Skin of body (tissue), 2 donors: ENCODE results near the gene CCR5. TPM values are rescaled to one million over a fixed set of nuclear protein-coding genes. Genes with fewer than 3 reads are reported as not detected.
"Not testable (repeated sequence)": the region's sequence is repeated elsewhere in the genome, so short reads cannot be mapped to it uniquely, and the experiment has no call there.

Experiments used
- DNase-seq: peaks from one replicate; lab custom pipeline; 2025; lab: John Stamatoyannopoulos, UW
- total RNA-seq: library from RNA; depleted of rRNA; stranded (reverse); fragments of >200 nt; gene quantifications from one replicate; pipeline ENCODE4 v1.2.3, GENCODE V29; 2014

Gene CCR5
- total RNA-seq, 1 donor from 2014 or later = 0.10 TPM

DNA sequence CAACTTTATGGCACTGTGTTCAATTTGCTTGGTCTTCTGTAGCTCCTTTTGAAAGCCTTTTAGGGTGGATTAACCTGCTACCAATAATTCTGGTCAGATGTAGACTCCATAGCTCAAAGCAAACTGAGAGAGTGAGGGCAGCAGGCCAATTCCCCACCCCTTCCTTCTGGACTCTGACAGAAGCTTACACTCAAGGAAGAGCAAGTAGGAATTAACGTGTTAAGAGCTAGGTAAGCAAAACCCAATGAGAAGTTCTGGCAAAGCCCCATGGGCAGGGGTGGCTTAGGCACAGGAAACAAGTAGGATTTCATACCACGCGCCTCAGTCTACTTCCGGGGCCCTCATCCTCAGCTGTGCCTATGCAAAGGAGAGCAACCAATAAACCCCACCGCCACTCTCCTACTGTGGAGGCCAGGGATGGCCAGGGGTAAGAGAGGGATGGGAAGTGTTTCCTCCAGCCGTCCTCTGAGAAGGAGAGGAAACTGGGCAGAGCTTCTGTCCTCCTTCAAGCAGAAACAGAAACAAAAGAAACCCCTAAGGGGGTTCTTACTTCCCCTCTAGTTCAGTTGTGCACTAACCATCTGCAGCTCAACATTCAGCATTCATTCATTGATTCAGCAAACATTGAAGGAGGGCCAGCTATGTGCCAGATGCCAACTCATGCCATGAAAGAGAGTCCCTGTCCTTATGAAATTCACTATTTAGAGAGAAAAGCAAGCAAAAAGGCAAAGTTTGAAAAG, 12.6 kb downstream of the CCR5 start:
- no peak for DNase-seq

DNA sequence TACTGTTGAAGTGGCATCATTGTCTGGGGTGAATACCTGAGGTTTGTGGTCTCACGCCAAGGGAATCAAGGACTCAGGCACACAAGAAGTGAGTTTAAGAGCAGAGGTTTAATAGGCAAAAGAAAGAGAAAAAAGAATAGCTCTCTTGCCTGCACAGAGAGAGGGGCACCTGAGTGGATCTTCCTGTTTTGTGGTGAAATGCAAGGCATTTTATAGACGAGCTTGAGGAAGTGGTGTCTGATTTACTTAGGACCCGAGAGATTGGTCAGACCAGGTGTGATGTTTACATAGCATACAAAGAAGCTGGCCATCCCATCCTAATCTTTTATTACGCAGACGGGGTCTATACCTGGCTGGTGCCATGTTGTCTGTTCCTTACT, 13.2 kb downstream of the CCR5 start:
- no peak for DNase-seq

DNA sequence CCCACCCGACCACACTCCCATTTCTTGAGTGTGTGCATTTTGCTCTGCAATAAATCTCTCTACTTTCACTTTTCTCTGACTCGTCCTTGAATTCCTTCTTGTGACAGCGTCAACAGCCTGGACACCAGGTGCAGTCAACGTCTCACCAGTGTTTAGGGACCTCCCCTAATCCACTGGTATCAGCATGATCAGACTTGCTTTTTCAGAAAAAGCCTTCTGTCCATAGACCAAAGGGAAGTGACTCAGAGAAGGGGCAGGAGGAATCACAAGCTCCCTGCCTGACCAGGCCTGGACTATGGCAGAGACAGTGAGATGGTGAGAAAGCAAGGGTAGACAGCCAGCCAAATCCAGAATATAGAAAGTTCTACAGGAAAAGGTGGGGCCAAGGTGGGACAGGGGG, 15.5 kb downstream of the CCR5 start:
- DNase-seq = no peak

DNA sequence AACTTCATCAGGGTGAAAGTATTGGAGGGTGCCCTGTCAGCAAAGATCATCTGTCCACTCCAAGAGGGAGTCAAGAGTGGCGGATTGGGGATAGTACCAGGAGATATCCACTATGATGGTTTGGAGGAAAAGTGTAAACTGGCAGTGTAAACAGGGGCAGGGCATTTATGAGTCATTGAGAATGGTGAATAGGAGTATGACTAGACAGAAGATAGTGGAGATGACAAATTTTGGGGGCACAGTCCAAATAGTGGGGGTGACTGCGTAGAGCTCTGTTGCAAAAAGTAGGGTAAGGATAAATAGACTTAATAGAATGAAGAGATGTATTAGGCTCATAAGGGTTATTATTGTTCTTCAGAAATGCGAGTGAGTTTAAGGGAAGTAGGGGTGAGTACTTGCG, 18.1 kb downstream of the CCR5 start:
- not testable (repeated sequence) for DNase-seq

DNA sequence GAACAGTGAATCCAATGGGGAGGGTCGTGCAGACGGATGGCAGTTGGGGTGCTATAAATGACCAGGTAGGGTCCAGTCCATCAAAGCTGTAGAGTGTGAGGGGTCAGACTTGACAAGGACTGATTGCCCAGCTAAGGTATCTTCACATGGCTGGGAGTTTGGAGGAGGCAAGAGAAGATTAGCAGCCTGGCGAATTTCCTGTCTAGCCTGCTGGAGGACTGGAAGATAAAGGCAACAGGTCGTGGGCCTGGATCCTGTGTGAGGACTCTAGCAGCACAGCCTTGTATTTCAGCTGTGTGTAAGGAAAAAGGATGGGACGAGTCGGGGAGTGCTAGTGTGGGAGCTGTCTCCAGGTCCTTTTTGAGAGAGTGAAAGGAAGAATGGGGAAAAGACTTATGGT, 18.6 kb downstream of the CCR5 start:
- no peak for DNase-seq

DNA sequence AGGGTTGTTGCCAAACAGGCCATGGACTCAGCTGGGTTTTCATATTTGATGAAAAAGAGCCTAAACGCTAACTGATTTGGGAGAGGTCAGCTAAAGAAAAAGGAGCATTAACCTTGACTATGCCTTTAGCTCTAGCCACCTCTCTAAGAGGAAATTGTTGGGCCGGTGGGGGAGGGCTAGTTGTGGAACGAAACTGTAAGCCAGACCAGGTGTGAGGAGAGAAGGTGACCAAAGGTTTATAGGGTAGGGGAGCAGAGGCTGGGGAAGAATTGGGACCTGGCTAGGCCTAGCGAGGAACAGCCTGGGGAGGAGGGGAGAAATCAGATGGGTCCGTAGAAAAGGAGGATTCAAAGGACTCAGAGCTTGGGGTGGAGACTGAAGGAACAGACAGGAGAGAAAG, 20.8 kb downstream of the CCR5 start:
- not testable (repeated sequence) for DNase-seq

DNA sequence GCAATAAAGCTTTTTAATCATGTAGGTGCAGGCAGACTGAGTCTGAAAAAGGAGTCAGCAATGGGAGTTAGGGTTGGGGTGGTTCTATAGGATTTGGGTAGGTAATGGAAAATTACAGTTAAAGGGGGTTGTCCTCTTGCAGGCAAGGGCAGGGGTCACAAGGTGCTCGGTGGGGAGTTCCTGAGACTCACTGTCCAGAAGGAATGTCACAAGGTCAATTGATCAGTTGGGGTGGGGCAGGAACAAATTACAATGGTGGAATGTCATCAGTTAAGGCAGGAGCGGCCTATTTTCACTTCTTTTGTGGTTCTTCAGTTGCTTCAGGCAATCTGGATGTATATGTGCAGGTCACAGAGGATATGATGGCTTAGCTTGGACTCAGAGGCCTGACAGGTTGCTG, 22.3 kb downstream of the CCR5 start:
- no peak for DNase-seq

DNA sequence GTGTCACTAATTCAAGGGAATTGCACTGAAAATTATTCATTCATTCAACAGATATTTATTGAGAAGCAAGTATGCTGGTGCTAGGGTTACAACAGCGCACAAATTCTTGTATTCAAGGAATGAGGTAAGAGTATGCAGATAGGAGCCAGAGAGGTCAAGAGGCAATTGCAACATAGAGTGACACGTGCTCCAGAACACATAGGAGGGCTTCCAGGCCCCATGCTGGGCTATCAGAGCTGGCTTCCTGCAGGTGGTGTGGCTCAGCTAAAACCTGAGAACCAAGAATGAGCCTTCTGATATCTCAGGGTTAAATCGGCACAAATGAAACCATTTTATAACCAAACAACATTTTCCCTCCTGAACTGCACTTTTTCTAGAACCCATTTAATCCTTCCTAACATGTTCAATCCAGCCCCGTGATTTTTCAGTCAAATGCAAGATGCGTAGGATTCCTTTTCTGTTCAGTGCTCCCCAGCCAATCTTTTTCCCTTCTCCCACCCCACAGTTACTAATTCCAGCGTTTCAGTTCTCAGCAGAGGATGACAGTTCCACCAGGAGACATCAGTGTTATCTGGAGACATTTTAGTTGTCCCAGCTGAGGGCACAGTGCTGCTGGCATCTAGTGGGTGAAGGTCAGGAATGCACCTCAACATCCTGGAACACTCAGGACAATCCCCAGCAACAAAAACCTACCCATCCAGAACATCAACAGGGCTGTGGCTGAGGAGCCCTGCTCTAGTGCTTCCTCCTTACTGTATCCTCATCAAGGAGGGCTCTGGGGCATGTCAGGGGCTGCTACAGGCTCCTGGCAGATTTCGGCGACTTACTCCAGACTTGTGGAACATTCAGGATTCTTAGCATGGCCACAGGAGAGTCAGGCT, 23.0 kb downstream of the CCR5 start:
- DNase-seq = no peak

DNA sequence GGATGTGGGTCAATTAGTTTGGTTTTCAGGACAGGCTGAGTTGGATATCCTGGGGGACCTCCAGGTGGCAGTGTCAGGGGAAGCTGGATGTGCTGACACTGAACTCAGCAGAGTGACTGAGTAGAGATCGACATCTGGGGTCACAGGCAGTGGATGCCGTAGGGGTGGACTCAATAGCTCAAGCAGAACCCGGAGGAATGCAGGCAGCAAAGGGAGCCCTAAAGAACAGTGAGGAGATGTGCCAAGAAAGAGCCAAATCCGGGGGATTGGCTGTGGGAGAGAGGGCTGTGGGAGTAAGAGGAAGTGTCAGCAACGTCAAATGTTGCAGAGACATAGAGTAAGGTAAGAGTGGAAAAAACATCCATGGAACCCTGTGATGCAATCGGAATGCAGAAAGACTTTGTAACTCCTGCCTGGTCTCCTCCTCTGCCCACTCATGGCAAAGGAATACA, 24.5 kb downstream of the CCR5 start:
- DNase-seq = no peak

DNA sequence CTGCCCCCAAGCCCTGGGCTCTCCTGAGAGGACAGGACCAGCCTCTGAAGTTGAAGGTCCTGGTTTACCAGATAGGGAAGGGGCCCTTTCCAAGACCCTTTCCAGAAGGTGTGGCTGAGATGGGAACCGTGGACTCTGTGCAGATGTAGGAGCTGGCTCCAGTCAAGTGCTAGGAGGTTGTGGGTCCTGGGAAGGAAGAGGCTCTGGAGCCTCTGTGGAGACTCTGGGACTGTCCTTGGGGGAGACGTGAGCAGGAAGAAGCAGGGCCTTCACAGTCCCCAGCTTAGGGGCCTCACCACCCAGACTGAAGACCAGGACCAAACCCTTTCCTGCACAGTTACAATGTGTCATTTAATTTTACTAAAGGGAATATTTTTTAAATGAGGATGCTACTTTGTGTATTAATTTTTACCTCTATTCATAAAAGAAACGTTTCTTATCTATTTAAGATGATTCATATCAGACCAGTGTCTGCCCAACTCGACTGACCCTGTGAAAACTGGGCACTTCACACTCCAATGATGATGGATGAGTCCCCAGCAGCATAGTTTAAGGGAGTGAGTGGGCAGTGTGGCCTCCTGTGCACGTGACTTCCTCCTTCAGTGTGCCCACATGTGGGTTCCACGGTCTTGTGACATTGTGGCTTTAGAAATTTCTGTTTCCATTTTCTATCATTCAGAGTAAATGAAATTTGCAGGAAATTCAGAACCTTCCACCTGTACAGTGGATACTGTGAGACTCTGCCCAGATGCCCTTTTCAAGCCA, 25.2 kb downstream of the CCR5 start:
- DNase-seq = no peak

DNA sequence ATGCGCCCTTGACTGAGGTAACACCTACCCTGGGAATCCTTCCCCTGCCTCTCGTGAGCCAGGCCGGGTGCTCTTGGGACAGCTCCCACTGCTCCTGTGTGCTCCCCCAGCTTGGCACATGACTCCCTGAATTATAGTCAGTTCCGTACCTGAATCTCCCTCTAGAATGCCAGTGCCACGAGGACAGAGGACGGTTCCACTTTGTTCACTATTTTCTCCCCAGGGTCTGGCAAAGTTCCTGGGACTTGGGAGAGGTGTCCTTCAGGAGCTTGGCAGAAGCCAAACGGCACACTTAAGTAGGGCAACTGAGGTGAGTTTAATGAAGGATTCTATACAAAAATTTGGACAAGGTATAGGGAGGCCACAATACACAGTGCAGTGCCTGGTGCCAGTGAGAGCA, 26.4 kb downstream of the CCR5 start:
- DNase-seq = no peak

DNA sequence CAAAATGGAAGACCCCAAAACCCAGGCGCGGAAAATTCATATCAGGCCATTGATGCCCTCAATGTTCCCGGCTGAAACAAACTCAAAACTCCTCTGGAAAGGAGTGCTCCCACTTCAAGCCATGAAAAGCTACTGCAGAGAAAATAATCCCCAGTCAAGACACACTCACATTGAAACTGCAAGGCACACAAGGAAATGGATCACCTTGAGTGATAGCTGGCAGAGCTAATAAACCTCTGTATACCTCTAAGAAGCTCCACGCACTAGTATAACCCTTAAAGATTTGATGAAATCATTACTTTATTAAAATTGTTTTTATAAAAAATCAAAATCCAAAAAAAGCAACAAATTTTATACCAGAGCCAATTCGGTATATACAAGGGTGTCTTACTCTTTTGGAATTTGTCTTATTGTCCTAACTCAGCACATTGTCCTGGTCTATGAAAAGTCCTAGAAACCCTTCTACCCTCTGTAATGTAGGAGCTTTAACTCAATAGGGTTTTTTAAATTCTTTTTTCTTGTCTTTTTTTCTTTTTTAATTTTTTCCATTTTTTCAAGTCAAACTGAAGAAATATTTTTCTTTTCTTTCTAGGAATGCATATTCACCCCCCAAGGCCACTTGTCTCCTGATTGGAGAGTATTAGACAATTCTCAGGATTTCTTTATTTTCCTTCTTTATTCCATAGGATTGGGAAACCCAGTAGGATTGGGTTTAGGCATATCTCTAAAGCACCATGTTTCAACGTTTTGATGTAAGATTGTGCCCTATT, 27.6 kb downstream of the CCR5 start:
- DNase-seq = no peak

DNA sequence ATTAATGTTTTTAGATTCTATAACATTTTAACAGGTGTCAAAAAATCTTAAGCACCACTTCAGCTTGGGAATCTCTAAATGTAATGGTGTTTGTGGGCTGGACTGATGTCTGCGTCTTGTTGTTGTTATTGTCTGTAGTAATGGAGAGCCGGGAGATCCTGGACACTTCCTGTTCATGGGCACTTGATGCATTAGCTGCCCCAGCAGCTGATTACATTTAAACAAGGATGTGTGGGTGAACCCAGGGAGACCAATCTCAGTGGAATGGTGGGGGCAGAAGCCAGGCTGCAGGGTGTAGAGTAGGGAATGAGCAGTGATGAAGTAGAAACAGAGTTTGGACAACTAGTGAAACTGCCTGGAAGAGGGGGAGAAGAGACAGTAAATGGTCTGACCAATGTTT, 28.4 kb downstream of the CCR5 start:
- no peak for DNase-seq

DNA sequence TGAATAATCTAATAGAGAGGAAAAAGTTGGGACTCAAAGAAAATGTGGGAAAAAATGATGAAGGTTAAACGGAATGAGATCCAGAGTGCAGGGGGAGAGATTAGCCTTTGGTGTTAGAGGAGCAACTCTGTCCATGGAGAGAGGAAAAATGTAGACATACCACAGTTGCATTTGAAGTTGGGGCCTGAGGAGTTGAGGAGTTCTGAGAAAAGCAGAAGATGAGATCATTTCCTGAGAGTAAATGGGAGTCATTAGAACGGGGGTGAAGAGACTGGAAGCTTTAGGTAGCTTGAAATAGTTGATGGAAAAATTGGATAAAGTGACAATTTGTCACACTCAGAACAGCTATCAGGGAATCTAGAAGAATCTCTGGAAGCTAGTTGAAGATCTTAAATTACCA, 28.8 kb downstream of the CCR5 start:
- DNase-seq = no peak

DNA sequence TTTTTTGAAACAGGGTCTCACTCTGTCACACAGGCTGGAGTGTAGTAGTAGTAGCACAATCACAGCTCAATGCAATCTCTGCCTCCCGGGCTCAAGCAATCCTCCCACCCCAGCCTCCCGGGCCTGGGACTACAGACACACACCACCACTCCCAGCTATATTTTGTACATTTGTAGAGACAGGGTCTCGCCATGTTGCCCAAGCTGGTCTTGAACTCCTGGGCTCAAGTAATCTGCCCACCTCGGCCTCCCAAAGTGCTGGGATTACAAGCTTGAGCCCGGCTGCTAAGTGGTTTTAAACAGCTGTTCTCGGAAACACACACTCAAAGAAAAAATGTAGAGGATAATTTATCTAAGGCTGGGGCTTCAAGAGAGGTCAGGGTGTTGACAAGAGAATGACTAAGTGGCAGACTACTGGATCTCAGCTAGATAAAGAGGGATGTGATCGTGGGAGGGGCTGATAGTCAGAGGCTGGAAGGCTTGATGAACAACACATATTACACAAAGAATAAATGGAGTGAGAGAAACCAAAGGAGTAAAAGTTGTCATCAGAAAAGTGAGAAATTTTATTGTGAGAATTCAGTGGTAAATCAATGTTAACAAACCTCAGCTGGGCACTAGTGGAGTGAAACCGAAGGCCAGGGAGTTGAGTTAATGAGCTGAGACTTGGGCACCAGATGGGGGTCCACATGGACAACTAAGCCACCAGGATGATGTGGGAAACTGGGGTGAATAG, 29.4 kb downstream of the CCR5 start:
- no peak for DNase-seq

DNA sequence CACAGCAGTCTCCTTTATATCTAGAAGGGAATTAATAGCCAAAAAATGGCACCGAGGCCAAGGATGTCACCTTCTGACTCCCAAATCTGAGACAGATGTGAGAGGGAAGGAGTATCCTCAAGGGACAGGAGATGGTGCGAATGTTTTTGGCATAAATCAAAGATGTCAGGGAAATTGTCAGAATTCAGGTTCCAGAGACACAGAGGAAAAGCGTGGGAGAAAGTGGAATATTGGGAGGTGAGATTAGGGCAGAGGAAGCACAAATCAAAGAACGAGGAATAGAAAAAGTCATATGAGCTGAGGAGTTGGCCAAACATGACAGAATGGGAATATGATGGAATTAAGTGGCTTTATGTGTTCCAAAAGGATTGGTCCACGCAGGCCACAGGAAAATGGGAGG, 30.1 kb downstream of the CCR5 start:
- DNase-seq = no peak

DNA sequence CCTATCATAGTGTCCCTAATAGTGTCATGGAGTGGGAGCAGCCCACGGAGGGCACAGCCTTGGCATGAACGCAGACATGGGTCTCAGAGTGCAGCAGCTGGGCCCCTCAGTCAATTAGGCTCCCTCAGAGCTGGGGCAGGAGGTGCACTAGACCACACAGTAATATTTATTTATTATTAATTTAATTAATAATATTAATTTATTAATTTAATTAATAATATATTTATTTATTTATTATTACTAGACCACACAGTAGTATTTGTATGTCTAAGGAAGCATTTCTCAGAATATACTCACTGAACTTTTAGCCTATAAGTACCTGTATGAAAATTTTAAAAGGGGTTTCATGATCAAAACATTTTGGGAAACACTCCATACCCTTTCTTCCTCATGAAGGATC, 30.8 kb downstream of the CCR5 start:
- no peak for DNase-seq

DNA sequence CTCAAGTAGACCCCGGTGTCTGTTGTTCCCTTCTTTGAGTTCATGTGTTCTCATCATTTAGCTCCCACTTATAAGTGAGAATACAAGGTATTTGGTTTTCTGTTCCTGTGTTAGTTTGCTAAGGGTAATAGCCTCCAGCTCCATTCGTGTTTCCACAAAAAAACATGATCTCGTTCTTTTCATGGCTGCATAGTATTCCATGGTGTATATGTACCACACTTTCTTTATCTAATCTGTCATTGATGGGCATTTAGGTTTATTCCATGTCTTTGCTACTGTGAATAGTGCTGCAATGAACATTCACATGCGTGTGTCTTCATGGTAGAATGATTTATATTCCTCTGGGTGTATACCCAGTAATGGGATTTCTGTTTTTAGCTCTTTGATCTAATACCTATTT, 32.2 kb downstream of the CCR5 start:
- DNase-seq = not testable (repeated sequence)

DNA sequence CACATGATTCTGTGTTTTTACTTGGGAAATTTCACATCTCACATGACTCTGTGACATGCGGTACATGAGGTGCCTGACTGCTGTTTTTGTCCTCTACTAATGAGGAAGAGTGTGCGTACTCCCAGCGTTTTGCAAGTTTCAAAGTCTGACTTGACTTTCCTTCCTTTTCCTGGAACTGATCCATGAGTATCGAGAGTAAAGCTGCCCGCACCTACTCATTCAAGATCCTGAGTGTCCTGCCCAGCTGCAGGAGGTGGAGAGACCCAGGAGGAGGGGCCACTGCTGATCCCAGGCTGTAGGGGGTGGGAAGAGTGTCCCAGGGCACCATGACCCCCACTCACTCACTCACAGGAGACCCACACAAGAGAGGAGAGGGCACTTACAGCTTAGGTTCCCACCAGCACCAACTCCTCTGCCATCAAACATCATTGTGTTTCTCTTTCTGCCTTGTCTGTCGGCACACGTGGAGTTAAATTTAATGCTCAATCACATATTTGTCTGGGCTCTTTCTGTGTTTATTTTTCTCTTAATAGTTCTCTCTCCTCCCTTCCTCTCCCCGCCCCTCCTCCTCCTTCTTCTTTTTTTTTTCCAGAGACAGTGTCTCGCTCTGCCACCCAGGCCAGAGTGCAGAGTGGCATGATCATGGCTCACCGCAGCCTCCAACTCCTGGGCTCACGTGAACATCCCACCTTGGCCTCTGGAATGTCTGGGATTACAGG, 34.7 kb downstream of the CCR5 start:
- DNase-seq = no peak

DNA sequence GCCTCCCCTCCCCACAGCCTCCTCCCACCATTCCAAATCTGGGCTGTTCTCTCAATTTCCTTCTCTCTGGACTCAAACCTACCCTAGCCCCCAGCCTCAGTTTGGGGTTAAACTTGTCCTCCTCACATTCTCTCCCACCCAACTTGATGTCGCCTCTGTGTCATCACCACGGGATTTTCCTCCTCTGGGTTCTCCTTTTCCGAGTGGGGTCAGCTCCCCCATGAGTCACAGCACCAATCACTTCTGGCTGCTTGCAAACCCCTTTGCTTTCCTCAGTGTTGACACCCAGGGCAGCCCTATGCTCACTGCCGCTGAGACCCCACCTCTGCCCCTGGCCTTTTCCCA, 35.7 kb downstream of the CCR5 start:
- no peak for DNase-seq
